Cardiac ventricle fibroblast (primary cell): ENCODE measurements around the gene KRTAP4-6. TPM values are rescaled to one million over a fixed set of nuclear protein-coding genes. Genes with fewer than 3 reads are reported as not detected.

ENCODE experiments used
- total RNA-seq: library from RNA; depleted of rRNA; stranded (reverse); fragments of >200 nt; gene quantifications from 2 replicates; pipeline ENCODE4 v1.2.3, GENCODE V29; 2015

KRTAP4-6 gene
- total RNA-seq: not detected in 2 replicates

DNA sequence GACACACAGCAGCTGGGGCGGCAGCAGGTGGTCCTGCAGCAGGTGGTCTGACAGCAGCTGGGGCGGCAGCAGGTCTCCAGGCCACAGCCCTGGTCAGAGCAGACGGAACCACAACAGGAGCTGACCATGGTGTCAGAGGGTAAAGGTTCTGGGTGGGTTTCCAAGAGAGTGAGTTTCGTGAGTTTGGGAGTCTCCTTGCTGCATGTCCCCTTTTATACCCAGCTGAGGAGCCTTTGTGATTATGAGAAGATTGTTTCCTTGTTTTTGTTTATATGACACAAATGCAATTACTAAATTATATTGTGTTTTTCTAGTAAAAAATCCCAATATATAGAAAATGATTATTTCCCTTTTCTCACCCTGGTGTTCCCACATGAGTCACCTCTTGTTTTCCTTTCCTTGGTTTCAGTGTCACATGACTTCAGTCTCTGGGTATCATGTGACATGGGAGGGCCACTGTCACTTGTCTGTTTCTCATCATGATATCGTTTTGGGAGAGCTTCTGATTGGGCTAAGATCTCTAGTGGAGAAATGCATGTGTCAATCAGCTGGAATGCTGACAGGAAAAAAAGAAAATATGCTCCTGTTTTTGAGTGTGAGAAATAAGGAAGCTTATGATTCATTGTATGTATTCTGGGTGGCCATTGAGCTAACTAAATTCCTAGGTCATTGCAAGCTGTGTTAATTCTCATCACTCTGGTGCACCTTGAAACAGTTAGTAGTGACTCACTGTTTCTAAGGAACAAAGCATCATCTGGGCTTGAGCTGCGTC lies at the start of gene KRTAP4-6:
TSS of gene KRTAP4-6 (minus strand) at position 185 of the 772 bp plus-strand sequence. CDS start at position 128, 57 bp downstream.

DNA sequence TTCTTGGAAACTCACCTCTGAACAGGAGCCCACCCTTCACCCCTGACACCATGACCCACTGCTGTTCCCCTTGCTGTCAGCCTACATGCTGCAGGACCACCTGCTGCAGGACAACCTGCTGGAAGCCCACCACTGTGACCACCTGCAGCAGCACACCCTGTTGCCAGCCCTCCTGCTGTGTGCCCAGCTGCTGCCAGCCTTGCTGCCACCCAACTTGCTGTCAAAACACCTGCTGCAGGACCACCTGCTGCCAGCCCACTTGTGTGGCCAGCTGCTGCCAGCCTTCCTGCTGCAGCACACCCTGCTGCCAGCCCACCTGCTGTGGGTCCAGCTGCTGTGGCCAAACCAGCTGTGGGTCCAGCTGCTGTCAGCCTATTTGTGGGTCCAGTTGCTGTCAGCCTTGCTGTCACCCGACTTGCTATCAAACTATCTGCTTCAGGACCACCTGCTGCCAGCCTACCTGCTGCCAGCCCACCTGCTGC lies 49.5 kb upstream of the KRTAP4-6 start, which contains the start of gene KRTAP9-1:
TSS of gene KRTAP9-1 (plus strand) at position 51 of the 482 bp plus-strand sequence. CDS start at position 51, 0 bp downstream.

DNA sequence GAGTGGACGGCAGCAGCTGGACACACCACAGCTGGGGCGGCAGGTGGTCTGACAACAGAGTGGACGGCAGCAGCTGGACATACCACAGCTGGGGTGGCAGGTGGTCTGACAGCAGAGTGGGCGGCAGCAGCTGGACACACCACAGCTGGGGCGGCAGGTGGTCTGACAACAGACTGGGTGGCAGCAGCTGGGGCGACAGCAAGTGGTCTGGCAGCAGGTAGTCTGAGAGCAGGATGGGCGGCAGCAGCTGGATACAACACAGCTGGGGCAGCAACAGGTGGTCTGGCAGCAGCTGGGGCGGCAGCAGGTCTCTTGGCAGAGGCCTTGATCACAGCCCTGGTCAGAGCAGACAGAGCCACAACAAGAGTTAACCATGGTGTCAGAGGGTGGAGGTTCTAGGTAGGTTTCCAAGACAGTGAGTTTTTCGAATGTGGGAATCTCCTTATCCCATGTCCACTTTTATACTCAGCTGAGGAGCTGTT lies 44.2 kb upstream of the KRTAP4-6 start, which contains the start of gene KRTAP4-1:
TSS of gene KRTAP4-1 (minus strand) at position 432 of the 482 bp plus-strand sequence. CDS start at position 375, 57 bp downstream.

DNA sequence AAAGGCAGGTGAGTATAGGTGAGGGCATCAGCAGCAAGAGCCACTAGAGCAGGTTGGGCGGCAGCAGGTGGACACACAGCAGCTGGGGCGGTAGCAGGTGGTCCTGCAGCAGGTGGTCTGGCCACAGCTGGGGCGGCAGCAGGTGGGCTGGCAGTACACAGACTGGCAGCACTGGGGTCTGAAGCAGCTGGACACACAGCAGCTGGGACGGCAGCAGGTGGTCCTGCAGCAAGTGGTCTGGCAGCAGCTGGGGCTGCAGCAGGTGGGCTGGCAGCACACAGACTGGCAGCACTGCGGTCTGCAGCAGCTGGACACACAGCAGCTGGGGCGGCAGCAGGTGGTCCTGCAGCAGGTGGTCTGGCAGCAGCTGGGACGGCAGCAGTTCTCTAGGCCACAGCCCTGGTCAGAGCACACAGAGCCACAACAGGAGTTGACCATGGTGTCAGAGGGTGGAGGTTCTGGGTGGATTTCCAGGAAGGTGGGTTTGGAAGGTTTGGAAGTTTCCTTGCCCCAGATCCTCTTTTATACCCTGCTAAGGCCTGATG lies 37.5 kb upstream of the KRTAP4-6 start, which contains the start of gene KRTAP4-2:
TSS of gene KRTAP4-2 (minus strand) at position 495 of the 545 bp plus-strand sequence. CDS start at position 438, 57 bp downstream.

DNA sequence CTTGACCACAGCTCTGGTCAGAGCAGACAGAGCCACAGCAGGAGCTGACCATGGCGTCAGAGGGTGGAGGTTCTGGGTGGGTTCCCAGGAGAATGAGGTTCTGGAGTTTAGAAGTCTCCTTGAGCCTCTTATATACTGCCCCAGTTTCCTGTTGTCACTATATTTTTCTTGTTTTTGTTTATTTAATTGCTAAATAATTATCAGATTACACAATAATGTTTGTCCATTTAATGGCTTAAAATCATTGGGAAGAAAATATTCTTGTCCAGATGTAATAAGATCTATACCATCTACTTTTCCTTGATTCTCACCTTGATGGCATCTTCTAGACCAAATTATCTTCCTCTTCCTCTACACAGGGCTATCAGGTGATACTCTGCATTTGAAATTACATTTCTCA lies 27.8 kb upstream of the KRTAP4-6 start, which contains the start of gene KRTAP4-3:
TSS of gene KRTAP4-3 (minus strand) at position 101 of the 400 bp plus-strand sequence. CDS start at position 52, 49 bp downstream.

DNA sequence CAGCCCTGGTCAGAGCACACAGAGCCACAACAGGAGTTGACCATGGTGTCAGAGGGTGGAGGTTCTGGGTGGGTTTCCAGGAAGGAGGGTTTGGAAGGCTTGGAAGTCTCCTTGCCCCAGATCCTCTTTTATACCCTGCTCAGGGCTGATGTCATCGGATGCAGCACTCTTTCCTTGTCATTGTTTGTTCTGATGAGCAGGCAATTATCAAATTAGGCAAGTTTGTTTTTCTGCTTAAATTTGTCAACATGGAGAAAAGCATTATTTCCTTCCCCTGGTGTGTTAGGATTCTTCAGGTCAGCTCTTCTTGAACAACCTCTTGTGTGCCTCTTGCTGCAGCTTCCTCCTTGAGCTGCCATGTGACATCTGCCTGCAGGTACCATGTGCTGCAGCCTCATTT lies 20.3 kb upstream of the KRTAP4-6 start, which contains the start of gene KRTAP4-4:
TSS of gene KRTAP4-4 (minus strand) at position 101 of the 400 bp plus-strand sequence. CDS start at position 44, 57 bp downstream.

DNA sequence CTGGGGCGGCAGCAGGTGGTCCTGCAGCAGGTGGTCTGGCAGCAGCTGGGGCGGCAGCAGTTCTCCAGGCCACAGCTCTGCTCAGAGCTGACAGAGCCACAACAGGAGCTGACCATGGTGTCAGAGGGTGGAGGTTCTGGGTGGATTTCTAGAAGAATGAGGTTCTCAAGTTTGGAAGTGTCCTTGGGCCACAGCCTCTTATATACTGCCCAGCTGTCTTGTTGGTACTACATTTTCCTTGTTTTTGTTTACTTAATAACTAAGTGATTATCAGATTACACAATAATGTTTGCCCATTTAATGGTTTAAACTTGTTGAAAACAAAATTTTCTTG lies 9.3 kb upstream of the KRTAP4-6 start, which contains the start of gene KRTAP4-5:
TSS of gene KRTAP4-5 (minus strand) at position 174 of the 334 bp plus-strand sequence. CDS start at position 116, 58 bp downstream.

DNA sequence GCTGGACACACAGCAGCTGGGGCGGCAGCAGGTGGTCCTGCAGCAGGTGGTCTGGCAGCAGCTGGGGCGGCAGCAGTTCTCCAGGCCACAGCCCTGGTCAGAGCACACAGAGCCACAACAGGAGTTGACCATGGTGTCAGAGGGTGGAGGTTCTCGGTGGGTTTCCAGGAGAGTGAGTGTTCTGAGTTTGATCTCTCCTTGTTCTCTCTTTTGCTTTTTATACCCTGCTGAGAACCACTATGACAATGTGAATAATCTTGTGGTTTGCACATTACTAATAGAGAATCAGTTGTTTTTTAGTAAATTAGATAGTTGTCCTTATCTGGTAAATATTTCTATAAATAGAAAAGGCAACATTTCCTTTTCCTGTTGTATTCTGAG lies 16.4 kb downstream of the KRTAP4-6 start, which contains the start of gene KRTAP4-12:
TSS of gene KRTAP4-12 (minus strand) at position 192 of the 381 bp plus-strand sequence. CDS start at position 132, 60 bp downstream.

DNA sequence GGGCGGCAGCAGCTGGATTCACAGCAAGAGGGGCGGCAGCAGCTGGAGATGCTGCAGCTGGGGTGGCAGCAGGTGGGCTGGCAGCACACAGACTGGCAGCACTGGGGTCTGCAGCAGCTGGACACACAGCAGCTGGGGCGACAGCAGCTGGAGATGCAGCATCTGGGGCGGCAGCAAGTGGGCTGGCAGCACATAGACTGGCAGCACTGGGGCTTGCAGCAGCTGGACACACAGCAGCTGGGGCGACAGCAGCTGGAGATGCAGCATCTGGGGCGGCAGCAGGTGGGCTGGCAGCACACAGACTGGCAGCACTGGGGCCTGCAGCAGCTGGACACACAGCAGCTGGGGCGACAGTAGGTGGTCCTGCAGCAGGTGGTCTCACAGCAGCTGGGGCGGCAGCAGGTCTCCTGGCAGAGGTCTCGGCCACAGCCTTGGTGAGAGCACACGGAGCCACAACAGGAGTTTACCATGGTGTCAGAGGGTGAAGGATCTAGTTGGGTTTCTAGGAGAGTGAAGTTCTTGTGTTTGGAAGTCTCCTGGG lies 22.4 kb downstream of the KRTAP4-6 start, which contains the start of gene KRTAP4-11:
TSS of gene KRTAP4-11 (minus strand) at position 528 of the 541 bp plus-strand sequence. CDS start at position 470, 58 bp downstream.

DNA sequence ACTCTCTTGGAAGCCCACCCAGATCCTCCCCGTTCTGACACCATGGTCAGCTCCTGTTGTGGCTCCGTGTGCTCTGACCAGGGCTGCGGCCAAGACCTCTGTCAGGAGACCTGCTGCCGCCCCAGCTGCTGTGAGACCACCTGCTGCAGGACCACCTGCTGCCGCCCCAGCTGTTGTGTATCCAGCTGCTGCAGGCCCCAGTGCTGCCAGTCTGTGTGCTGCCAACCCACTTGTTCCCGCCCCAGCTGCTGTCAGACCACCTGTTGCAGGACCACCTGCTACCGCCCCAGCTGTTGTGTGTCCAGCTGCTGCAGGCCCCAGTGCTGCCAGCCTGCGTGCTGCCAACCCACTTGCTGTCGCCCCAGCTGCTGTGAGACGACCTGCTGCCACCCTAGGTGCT lies 35.0 kb downstream of the KRTAP4-6 start, which contains the start of gene KRTAP4-9:
TSS of gene KRTAP4-9 (plus strand) at position 43 of the 400 bp plus-strand sequence. CDS start at position 43, 0 bp downstream.

DNA sequence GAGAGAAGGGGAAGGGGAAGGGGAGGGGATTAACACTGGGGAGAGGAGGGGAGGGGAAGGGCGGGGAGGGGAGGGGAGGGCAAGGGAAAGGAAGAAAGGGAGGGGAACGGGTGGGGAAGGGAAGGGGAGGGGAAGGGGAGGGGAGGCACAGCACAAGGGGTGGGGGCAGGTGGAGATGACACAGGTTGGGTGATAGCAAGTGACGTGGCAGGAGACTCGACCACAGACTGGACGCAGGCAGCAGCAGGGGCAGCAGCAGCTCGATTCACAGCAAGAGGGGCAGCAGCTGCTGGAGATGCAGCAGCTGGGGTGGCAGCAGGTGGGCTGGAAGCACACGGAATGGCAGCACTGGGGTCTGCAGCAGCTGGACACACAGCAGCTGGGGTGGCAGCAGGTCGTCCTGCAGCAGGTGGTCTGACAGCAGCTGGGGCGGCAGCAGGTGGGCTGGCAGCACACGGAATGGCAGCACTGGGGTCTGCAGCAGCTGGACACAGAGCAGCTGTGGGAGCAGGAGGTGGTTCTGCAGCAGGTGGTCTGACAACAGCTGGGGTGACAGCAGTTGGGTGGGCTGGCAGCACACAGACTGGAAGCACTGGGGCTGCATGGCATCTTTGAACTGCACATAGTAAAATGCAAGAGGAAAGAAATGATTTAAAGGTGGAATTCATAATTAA lies 38.6 kb downstream of the KRTAP4-6 start, which contains the start of gene KRTAP4-16:
TSS of gene KRTAP4-16 (minus strand) at position 624 of the 674 bp plus-strand sequence. CDS start at position 624, 0 bp downstream.

DNA sequence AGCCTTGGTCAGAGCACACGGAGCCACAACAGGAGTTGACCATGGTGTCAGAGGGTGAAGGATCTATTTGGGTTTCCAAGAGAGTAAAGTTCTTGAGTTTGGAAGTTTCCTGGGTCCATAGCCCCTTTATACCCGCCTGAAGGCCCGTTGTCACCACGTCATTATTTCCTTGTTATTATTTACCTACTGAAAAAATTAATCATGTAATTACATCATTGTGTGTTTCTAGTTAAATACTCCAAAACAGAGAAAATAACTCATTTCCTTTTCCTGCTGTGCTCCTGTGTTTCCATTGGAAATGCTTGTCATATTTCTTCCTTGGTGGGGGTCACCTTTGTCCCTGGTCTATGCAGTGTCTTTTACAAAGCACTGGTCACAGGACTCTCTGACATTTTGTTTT lies 42.3 kb downstream of the KRTAP4-6 start, which contains the start of gene KRTAP4-8:
TSS of gene KRTAP4-8 (minus strand) at position 101 of the 400 bp plus-strand sequence. CDS start at position 43, 58 bp downstream.

Other genes with a start within 250 kb of the KRTAP4-6 start
- not detected in 2 replicates for gene KRT23, start 202.9 kb downstream of the KRTAP4-6 start, total RNA-seq
- gene KRT39, start 173.6 kb downstream of the KRTAP4-6 start, total RNA-seq: not detected in 2 replicates
- not detected in 2 replicates for gene KRT40, start 156.2 kb downstream of the KRTAP4-6 start, total RNA-seq
- gene KRTAP3-3, start 146.4 kb downstream of the KRTAP4-6 start, total RNA-seq: not detected in 2 replicates
- not detected in 2 replicates for gene KRTAP3-2, start 140.6 kb downstream of the KRTAP4-6 start, total RNA-seq
- gene KRTAP3-1, start 131.4 kb downstream of the KRTAP4-6 start, total RNA-seq: not detected in 2 replicates
- not detected in 2 replicates for gene KRTAP1-5, start 113.3 kb downstream of the KRTAP4-6 start, total RNA-seq
- gene KRTAP1-4, start 110.3 kb downstream of the KRTAP4-6 start, total RNA-seq: not detected in 2 replicates
- gene KRTAP1-3, start 105.7 kb downstream of the KRTAP4-6 start, total RNA-seq: not detected in 2 replicates
- not detected in 2 replicates for gene KRTAP1-1, start 99.1 kb downstream of the KRTAP4-6 start, total RNA-seq
- not detected in 2 replicates for gene KRTAP2-1, start 93.2 kb downstream of the KRTAP4-6 start, total RNA-seq
- gene KRTAP2-2, start 85.3 kb downstream of the KRTAP4-6 start, total RNA-seq: not detected in 2 replicates
- not detected in 2 replicates for gene KRTAP2-3, start 80.4 kb downstream of the KRTAP4-6 start, total RNA-seq
- not detected in 2 replicates for gene KRTAP2-4, start 74.7 kb downstream of the KRTAP4-6 start, total RNA-seq
- gene KRTAP4-7, start 56.4 kb downstream of the KRTAP4-6 start, total RNA-seq: not detected in 2 replicates
- gene KRTAP4-8, start 42.4 kb downstream of the KRTAP4-6 start, total RNA-seq: not detected in 2 replicates
- not detected in 2 replicates for gene KRTAP4-16, start 38.3 kb downstream of the KRTAP4-6 start, total RNA-seq
- gene KRTAP4-9, start 35.2 kb downstream of the KRTAP4-6 start, total RNA-seq: not detected in 2 replicates
- not detected in 2 replicates for gene KRTAP4-11, start 22.2 kb downstream of the KRTAP4-6 start, total RNA-seq
- gene KRTAP4-12, start 16.4 kb downstream of the KRTAP4-6 start, total RNA-seq: not detected in 2 replicates
- gene KRTAP4-5, start 9.3 kb upstream of the KRTAP4-6 start, total RNA-seq: not detected in 2 replicates
- gene KRTAP4-4, start 20.2 kb upstream of the KRTAP4-6 start, total RNA-seq: not detected in 2 replicates
- gene KRTAP4-3, start 27.7 kb upstream of the KRTAP4-6 start, total RNA-seq: not detected in 2 replicates
- not detected in 2 replicates for gene KRTAP4-2, start 37.7 kb upstream of the KRTAP4-6 start, total RNA-seq
- not detected in 2 replicates for gene KRTAP4-1, start 44.4 kb upstream of the KRTAP4-6 start, total RNA-seq
- gene KRTAP9-1, start 49.3 kb upstream of the KRTAP4-6 start, total RNA-seq: not detected in 2 replicates
- not detected in 2 replicates for gene KRTAP9-2, start 86.1 kb upstream of the KRTAP4-6 start, total RNA-seq
- not detected in 2 replicates for gene KRTAP9-3, start 91.9 kb upstream of the KRTAP4-6 start, total RNA-seq
- gene KRTAP9-8, start 97.5 kb upstream of the KRTAP4-6 start, total RNA-seq: not detected in 2 replicates
- gene KRTAP9-4, start 109.1 kb upstream of the KRTAP4-6 start, total RNA-seq: not detected in 2 replicates
- not detected in 2 replicates for gene KRTAP9-9, start 114.8 kb upstream of the KRTAP4-6 start, total RNA-seq
- gene KRTAP9-6, start 124.8 kb upstream of the KRTAP4-6 start, total RNA-seq: not detected in 2 replicates
- gene KRTAP9-7, start 135.2 kb upstream of the KRTAP4-6 start, total RNA-seq: not detected in 2 replicates
- gene KRTAP29-1, start 162.3 kb upstream of the KRTAP4-6 start, total RNA-seq: not detected in 2 replicates
- gene KRTAP16-1, start 168.8 kb upstream of the KRTAP4-6 start, total RNA-seq: not detected in 2 replicates
- not detected in 2 replicates for gene KRTAP17-1, start 175.2 kb upstream of the KRTAP4-6 start, total RNA-seq
- gene KRT33A, start 210.3 kb upstream of the KRTAP4-6 start, total RNA-seq: not detected in 2 replicates
- not detected in 2 replicates for gene KRT33B, start 229.3 kb upstream of the KRTAP4-6 start, total RNA-seq
- not detected in 2 replicates for gene KRT34, start 241.8 kb upstream of the KRTAP4-6 start, total RNA-seq